ENCODE data around the gene SENP5.

SENP5 gene

GRCh38 chr3:196896229-196896628, 28.5 kb downstream of the SENP5 start:
- DNase-seq (ENCODE audit: low read depth) = no peak
- TF ChIP-seq CTCF (IDR thresholded peaks at IDR 0.05; ENCODE audit: low read length, missing control alignments) = no peak
- no peak overlapping the region for H3K4me3 ChIP-seq (replicated peaks; ENCODE audit: low read depth, low read length)

GRCh38 chr3:196901768-196902167, 34.0 kb downstream of the SENP5 start:
- TF ChIP-seq CTCF (IDR thresholded peaks at IDR 0.05; ENCODE audit: low read length, missing control alignments) = no peak
- no peak for DNase-seq (ENCODE audit: low read depth)
- no peak overlapping the region for H3K4me3 ChIP-seq (replicated peaks; ENCODE audit: low read depth, low read length)

GRCh38 chr3:196902296-196902695, 34.6 kb downstream of the SENP5 start:
- TF ChIP-seq CTCF (IDR thresholded peaks at IDR 0.05; ENCODE audit: low read length, missing control alignments) = no peak
- no peak overlapping the region for H3K4me3 ChIP-seq (replicated peaks; ENCODE audit: low read depth, low read length)

GRCh38 chr3:196903740-196904139, 36.0 kb downstream of the SENP5 start:
- no peak overlapping the region for H3K4me3 ChIP-seq (replicated peaks; ENCODE audit: low read depth, low read length)
- no peak for DNase-seq (ENCODE audit: low read depth)
- no peak for TF ChIP-seq CTCF (IDR thresholded peaks at IDR 0.05; ENCODE audit: low read length, missing control alignments)

More at GRCh38 chr3:196902296-196902695, 34.6 kb downstream of the SENP5 start:
- DNase-seq (ENCODE audit: low read depth) = no peak

DNA sequence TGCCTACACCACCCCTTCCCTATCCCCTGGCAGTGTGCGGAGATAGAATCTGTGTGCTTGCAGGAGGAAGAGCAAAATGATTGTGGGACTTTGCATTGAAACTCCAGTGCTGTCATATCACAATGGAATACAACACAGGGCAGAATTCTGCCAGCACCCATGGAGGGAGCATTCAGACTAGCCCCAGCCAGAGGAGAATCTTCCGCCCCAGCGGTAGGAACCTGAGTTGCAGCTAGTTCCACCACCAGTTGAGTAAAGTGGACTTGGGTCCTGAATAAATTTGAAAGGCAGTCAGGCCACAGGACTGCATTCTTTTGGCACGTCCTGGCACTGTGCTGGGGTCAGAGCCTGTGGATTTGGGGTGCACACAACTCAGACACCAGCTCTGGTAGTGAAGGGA, 47.1 kb downstream of the SENP5 start:
- DNase-seq (ENCODE audit: low read depth) = no peak
- H3K4me3 ChIP-seq (replicated peaks; ENCODE audit: low read depth, low read length) = no peak overlapping the region
- TF ChIP-seq CTCF (IDR thresholded peaks at IDR 0.05; ENCODE audit: low read length, missing control alignments) = no peak

DNA sequence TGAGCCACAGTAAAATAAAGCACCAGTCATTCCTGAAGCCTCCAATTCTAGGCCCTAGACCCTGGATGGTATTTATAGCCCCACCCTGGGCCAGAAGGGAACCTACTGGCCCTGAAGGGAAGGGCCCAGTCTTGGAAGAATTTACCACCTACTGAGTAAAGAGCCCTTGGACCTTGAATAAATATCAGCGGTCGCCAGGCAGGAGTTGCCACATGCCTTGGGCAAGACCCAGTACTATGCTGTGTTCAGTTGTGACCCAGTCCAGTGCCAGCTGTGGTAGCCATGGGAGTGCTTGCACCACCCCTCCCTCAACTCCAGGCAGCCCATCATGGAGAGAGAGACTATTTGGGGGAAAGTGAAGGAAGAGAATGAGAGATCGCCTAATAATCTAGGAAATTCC, 47.7 kb downstream of the SENP5 start:
- no peak overlapping the region for H3K4me3 ChIP-seq (replicated peaks; ENCODE audit: low read depth, low read length)
- no peak for TF ChIP-seq CTCF (IDR thresholded peaks at IDR 0.05; ENCODE audit: low read length, missing control alignments)

DNA sequence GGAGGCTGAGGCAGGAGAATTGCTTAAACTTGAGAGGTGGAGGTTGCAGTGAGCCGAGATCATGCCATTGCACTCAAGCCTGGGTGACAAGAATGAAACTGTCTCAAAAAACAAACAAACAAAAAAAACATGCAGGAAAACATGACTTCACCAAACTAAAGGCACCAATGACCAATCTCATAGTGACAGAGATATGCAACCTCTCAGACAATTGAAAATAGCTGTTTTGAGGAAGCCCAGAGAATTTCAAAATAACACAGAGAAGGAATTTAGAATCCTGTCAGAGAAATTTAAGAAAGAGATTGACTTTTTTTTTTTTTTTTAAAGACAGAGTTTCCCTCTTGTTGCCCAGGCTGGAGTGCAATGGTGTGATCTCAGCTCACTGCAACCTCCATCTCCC, 48.5 kb downstream of the SENP5 start:
- DNase-seq (ENCODE audit: low read depth) = no peak
- H3K4me3 ChIP-seq (replicated peaks; ENCODE audit: low read depth, low read length) = no peak overlapping the region
- TF ChIP-seq CTCF (IDR thresholded peaks at IDR 0.05; ENCODE audit: low read length, missing control alignments) = no peak

More for the DNA sequence above, 47.7 kb downstream of the SENP5 start:
- no peak for DNase-seq (ENCODE audit: low read depth)
